Endothelial cell of umbilical vein (primary cell): ENCODE measurements around the gene KDSR. TPM values are rescaled to one million over a fixed set of nuclear protein-coding genes. Genes with fewer than 3 reads are reported as not detected.

Source experiments
- BruUV-seq: library from RNA; stranded (reverse); fragments of 400-500 nt; replicated peaks from 2 replicates; lab custom pipeline; 2021; lab: Mats Ljungman, UMichigan
- CTCF ChIA-PET: fragments of 300-600, 350-600 bp; sonication (Branson Sonifier 250); formaldehyde crosslinking; loops from one replicate; lab custom pipeline; 2021; ENCODE audit warnings: antibody characterized with exemption, inconsistent platforms; lab: Charles Lee
- POLR2A ChIA-PET: fragments of 300-600, 350-600 bp; sonication (Branson Sonifier 250); formaldehyde crosslinking; loops from one replicate; lab custom pipeline; 2021; ENCODE audit warnings: antibody characterized with exemption, inconsistent platforms; lab: Charles Lee
- DNase-seq: peaks from one replicate; pipeline ENCODE4 v3.0.0-alpha.2; 2011; ENCODE audit warnings: low read depth, low spot score
- FAIRE-seq: peaks from 2 replicates; lab custom pipeline; 2011; peaks lifted over from hg19 to GRCh38; lab: Jason Lieb, UNC
- H2AFZ ChIP-seq: 2 replicates; pipeline ENCODE4 v1.6.0; 2012; ENCODE audit warnings: low read depth, low read length, control low read depth, inconsistent platforms
- H3K27ac ChIP-seq: 2 replicates; pipeline ENCODE4 v1.5.1; 2011; ENCODE audit warnings: low read depth, mild to moderate bottlenecking, control low read depth, low read length, moderate library complexity; ENCODE audit not compliant: insufficient read depth
- H3K27me3 ChIP-seq, 2 experiments: 2 replicates each; pipeline versions ENCODE4 v1.6.0 to v1.6.1; 2011; ENCODE audit warnings: low read length in 2 of 2, mixed read lengths in 1 of 2; ENCODE audit not compliant: control insufficient read depth in 2 of 2, insufficient read depth in 2 of 2
- H3K36me3 ChIP-seq, 2 experiments: 2 replicates in 1 of 2; 3 replicates in 1 of 2; pipeline ENCODE4 v1.5.1; 2011; ENCODE audit warnings: low read length in 2 of 2, mild to moderate bottlenecking in 1 of 2, moderate library complexity in 1 of 2; ENCODE audit not compliant: control insufficient read depth in 2 of 2, insufficient read depth in 2 of 2; ENCODE audit errors: extremely low read depth in 1 of 2
- H3K4me1 ChIP-seq: 3 replicates; pipeline ENCODE4 v1.5.1; 2011; ENCODE audit warnings: mild to moderate bottlenecking, low read length; ENCODE audit not compliant: control insufficient read depth, insufficient read depth; ENCODE audit errors: extremely low read depth
- H3K4me2 ChIP-seq: 2 replicates; pipeline ENCODE4 v1.6.1; 2011; ENCODE audit warnings: low read length, control low read depth, mixed read lengths; ENCODE audit not compliant: insufficient read depth
- H3K4me3 ChIP-seq, 3 experiments: fragments of 200-600 bp in 1 of 3; sonication (generic), shearing (Covaris generic) in 1 of 3; replicated peaks in 1 of 3; 2 replicates each; pipeline ENCODE4 v1.5.1; 2011 to 2016; ENCODE audit warnings: control low read depth in 3 of 3, low read length in 3 of 3, mild to moderate bottlenecking in 2 of 3, inconsistent platforms in 1 of 3, low read depth in 1 of 3, moderate library complexity in 1 of 3; ENCODE audit not compliant: insufficient read depth in 1 of 3
- H3K79me2 ChIP-seq: 2 replicates; pipeline ENCODE4 v1.6.0; 2012; ENCODE audit warnings: low read length, inconsistent platforms; ENCODE audit not compliant: control insufficient read depth, insufficient read depth
- H3K9ac ChIP-seq: replicated peaks from 2 replicates; pipeline ENCODE3; 2011; ENCODE audit warnings: low read length, control low read depth; ENCODE audit not compliant: insufficient read depth; ENCODE audit errors: extremely low read depth
- H3K9me1 ChIP-seq: replicated peaks from 3 replicates; pipeline ENCODE4 v1.6.0; 2011; ENCODE audit warnings: mild to moderate bottlenecking, low read length; ENCODE audit not compliant: control insufficient read depth, insufficient read depth; ENCODE audit errors: extremely low read depth
- H3K9me3 ChIP-seq: replicated peaks from 2 replicates; pipeline ENCODE4 v1.5.1; 2012; ENCODE audit warnings: low read length, inconsistent platforms; ENCODE audit not compliant: control insufficient read depth, insufficient read depth
- H4K20me1 ChIP-seq: replicated peaks from 2 replicates; pipeline ENCODE3; 2011; ENCODE audit warnings: mild to moderate bottlenecking, low read length; ENCODE audit not compliant: control insufficient read depth, insufficient read depth; ENCODE audit errors: extremely low read depth
- EZH2 ChIP-seq: IDR thresholded peaks from 2 replicates; pipeline ENCODE4 v1.6.1; 2012; ENCODE audit warnings: borderline replicate concordance, low read depth, mild to moderate bottlenecking, moderate library complexity, low read length, inconsistent platforms; ENCODE audit not compliant: severe bottlenecking
- FOS ChIP-seq: IDR thresholded peaks from 2 replicates; pipeline ENCODE4 v1.6.1; 2011; ENCODE audit warnings: mild to moderate bottlenecking, low read length, moderate library complexity, borderline replicate concordance; ENCODE audit not compliant: insufficient read depth
- GATA2 ChIP-seq: IDR thresholded peaks from 2 replicates; pipeline ENCODE4 v1.7.0; 2011; ENCODE audit warnings: low read depth, mild to moderate bottlenecking, moderate library complexity, mixed read lengths, low read length; ENCODE audit not compliant: insufficient read length, insufficient read depth
- JUN ChIP-seq: IDR thresholded peaks from 2 replicates; pipeline ENCODE4 v1.6.1; 2011; ENCODE audit warnings: borderline replicate concordance, low read depth; ENCODE audit not compliant: insufficient read length, insufficient read depth
- MYC ChIP-seq: IDR thresholded peaks from one replicate; pipeline ENCODE4 v1.6.1; 2011; ENCODE audit warnings: mild to moderate bottlenecking, low read depth, low read length
- POLR2A ChIP-seq: IDR thresholded peaks from 2 replicates; pipeline ENCODE4 v1.6.1; 2012; ENCODE audit warnings: low read depth, mild to moderate bottlenecking, control low read depth, low read length
- POLR2AphosphoS5 ChIP-seq: IDR thresholded peaks from 2 replicates; pipeline ENCODE4 v1.6.1; 2012; ENCODE audit warnings: low read depth, mild to moderate bottlenecking, control low read depth, low read length, moderate library complexity; ENCODE audit not compliant: insufficient read depth
- dilution Hi-C: fragments of 300-500 bp; cut with MboI; formaldehyde crosslinking; loops from one replicate; pipeline ENCODE4 v1.15.0; 2019; ENCODE audit warnings: low sequenced_read_pairs; ENCODE audit not compliant: extremely low pct_ligation_motif_present
- intact Hi-C: fragments of 100-400 bp; cut with micrococcal nuclease; formaldehyde crosslinking; loops from one replicate; pipeline ENCODE4 v1.10.0; 2022
- polyA plus RNA-seq, 4 experiments: library from polyadenylated mRNA; depleted of rRNA in 3 of 4; stranded (reverse) in 3 of 4; unstranded in 1 of 4; fragments of >200 nt; gene quantifications; 2 replicates each; pipeline versions ENCODE4 v1.2.1 to v1.2.3, GENCODE V29; 2011 to 2012; ENCODE audit warnings: missing spikeins in 1 of 4
- total RNA-seq: library from RNA; stranded (reverse); gene quantifications from 2 replicates; pipeline ENCODE4 v1.2.3, GENCODE V29; 2021
- TF ChIP-seq, protein P1 (sequence below): IDR thresholded peaks from 2 replicates; pipeline ENCODE4 v1.6.1; 2011; ENCODE audit not compliant: insufficient read depth, insufficient read length
- TF ChIP-seq, protein P2 (sequence below), 2 donors: IDR thresholded peaks; 1 replicate in 1 of 2; 2 replicates in 1 of 2; pipeline ENCODE4 v1.5.1; 2011; ENCODE audit warnings: low read length in 2 of 2, mild to moderate bottlenecking in 2 of 2, moderate library complexity in 2 of 2, control low read depth in 1 of 2, inconsistent platforms in 1 of 2, low read depth in 1 of 2; ENCODE audit not compliant: insufficient read depth in 1 of 2; ENCODE audit errors: extremely low read depth in 1 of 2

The KDSR gene
- total and polyA plus RNA-seq, 2 donors (not counting 3 experiments of a cell fraction or from before 2014, with no cell fraction given): 17.1 to 43.1 TPM

DNA sequence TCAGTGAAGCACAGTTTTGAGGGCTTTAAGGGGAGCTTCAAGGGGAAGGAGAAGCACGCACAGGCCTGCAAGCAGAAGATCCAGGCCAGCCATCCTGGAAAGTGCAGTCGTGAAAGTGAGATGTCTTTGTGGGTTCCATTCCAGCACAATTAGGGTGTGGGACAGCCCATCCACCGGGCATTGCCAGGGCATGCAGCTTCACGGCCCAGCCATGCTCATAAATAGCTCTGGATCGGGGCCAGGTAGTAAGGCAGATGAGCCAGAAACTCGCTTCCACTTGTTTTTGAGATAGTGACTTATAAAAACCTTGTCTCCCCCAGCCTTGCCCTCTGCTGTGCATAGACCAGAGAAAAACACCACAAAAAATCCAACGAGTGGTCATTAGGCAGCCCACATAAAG, 21.0 kb downstream of the KDSR start:
- POLR2A ChIA-PET: no interaction called here
- FAIRE-seq: no peak

More for the DNA sequence above, 21.0 kb downstream of the KDSR start:
- Histone ChIP-seq H3K4me1 (no peaks in the 10 kb centered on the region), H3K27ac (no peak overlapping the region), H4K20me1 (no peaks in the 10 kb centered on the region), H3K9me3 (no peaks in the 10 kb centered on the region), H3K36me3 (peaks cover 18 to 29% of the 10 kb centered on the region in 2 experiments), H2AFZ (no peak overlapping the region), H3K9ac (no peak overlapping the region), H3K4me3 (no peak overlapping the region), H3K79me2 (no peaks in the 10 kb centered on the region), H3K27me3 (no peaks in the 10 kb centered on the region), H3K9me1 (no peaks in the 10 kb centered on the region), H3K4me2 (no peak overlapping the region)
- dilution Hi-C loops: no loop called here
- no peak for DNase-seq
- no peak for TF ChIP-seq POLR2A
- TF ChIP-seq POLR2AphosphoS5: no peak
- TF ChIP-seq JUN: no peak
- no peak for TF ChIP-seq FOS
- TF ChIP-seq, protein P1, sequence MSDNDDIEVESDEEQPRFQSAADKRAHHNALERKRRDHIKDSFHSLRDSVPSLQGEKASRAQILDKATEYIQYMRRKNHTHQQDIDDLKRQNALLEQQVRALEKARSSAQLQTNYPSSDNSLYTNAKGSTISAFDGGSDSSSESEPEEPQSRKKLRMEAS: no peak
- TF ChIP-seq MYC: no peak
- no peak for TF ChIP-seq GATA2
- TF ChIP-seq, protein P2, sequence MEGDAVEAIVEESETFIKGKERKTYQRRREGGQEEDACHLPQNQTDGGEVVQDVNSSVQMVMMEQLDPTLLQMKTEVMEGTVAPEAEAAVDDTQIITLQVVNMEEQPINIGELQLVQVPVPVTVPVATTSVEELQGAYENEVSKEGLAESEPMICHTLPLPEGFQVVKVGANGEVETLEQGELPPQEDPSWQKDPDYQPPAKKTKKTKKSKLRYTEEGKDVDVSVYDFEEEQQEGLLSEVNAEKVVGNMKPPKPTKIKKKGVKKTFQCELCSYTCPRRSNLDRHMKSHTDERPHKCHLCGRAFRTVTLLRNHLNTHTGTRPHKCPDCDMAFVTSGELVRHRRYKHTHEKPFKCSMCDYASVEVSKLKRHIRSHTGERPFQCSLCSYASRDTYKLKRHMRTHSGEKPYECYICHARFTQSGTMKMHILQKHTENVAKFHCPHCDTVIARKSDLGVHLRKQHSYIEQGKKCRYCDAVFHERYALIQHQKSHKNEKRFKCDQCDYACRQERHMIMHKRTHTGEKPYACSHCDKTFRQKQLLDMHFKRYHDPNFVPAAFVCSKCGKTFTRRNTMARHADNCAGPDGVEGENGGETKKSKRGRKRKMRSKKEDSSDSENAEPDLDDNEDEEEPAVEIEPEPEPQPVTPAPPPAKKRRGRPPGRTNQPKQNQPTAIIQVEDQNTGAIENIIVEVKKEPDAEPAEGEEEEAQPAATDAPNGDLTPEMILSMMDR (IDR thresholded peaks at IDR 0.05; ENCODE audit: extremely low read depth in 1 of 2, insufficient read depth in 1 of 2, low read depth in 1 of 2, low read length in 2 of 2): no peak
- no peak for TF ChIP-seq EZH2
- intact Hi-C loops: no loop called here
- CTCF ChIA-PET: interaction anchor here (0.9 kb wide), 1 partner anchor 93 kb away, joined by 4 read pairs; no protein-coding TSS in a partner anchor
- BruUV-seq: no TSS peak
